Ovary (tissue), 9 donors: ENCODE results near the gene SPRYD4. TPM values are rescaled to one million over a fixed set of nuclear protein-coding genes. Genes with fewer than 3 reads are reported as not detected.

Experiments
- polyA plus RNA-seq, 2 donors: library from polyadenylated mRNA; stranded (reverse); fragments of 200-250 nt in 1 of 2; fragments of 350-450 nt in 1 of 2; fragmentation: Illumina TruSeq in 1 of 2; extraction: RNeasy Lipid Tissue Mini Kit (QIAGEN cat#74804) in 1 of 2; gene quantifications; one replicate each; pipeline ENCODE4 v1.2.3, GENCODE V29; 2013 to 2014
- total RNA-seq, 7 donors: library from RNA; depleted of rRNA in 2 of 7; stranded (reverse); fragments of >200 nt in 2 of 7; fragmentation: NEBNext Ultra II Directional in 3 of 7; extraction: Animal tissue kit (Norgen Biotek cat#: 25700) in 3 of 7; gene quantifications; one replicate each; pipeline versions ENCODE4 v1.1.0 to v1.2.4, GENCODE V29; 2016 to 2023
- donor health status: DM: no; HTN: no; CAD: no; lungs with moderate emphysema.
- donor health status: DM: no; HTN: no; CAD: no.
- donor health status: Bipolar disorder and iron deficiency.
- donor health status: DM: yes; HTN: yes; CAD: no.
- donor health status: DM: no; HTN: no; CAD: no.
- donor health status: DM: yes; HTN: yes; CAD: no.

The SPRYD4 gene
- total and polyA plus RNA-seq, 9 donors: 1.4 to 4.1 (median 2.7) TPM

Other genes starting within 250 kb of the SPRYD4 start
- gene RNF41, start 246.7 kb upstream of the SPRYD4 start, total RNA-seq: 10 to 100 TPM; 34.1 to 55.6 (median 40.6) TPM
- 10 to 100 TPM; 29.4 to 45.1 TPM for gene RNF41, start 246.7 kb upstream of the SPRYD4 start, polyA plus RNA-seq
- 10 to 100 TPM; 19.8 to 43.7 (median 28.9) TPM for gene NABP2, start 244.2 kb upstream of the SPRYD4 start, total RNA-seq
- 10 to 100 TPM; 25.0 to 37.5 TPM for gene NABP2, start 244.2 kb upstream of the SPRYD4 start, polyA plus RNA-seq
- under 1 TPM; 0.25 to 0.85 (median 0.69) TPM for gene SLC39A5, start 238.5 kb upstream of the SPRYD4 start, total RNA-seq
- gene SLC39A5, start 238.5 kb upstream of the SPRYD4 start, polyA plus RNA-seq: under 1 TPM in 1 of 2 donors, not detected in 1; 0.28 TPM
- 10 to 100 TPM in 5 of 7 donors, 1 to 10 TPM in 2; 9.1 to 37.7 (median 28.9) TPM for gene ANKRD52, start 210.2 kb upstream of the SPRYD4 start, total RNA-seq
- 10 to 100 TPM; 10.5 to 26.2 TPM for gene ANKRD52, start 210.2 kb upstream of the SPRYD4 start, polyA plus RNA-seq
- 10 to 100 TPM; 11.3 to 31.1 (median 14.9) TPM for gene COQ10A, start 201.6 kb upstream of the SPRYD4 start, total RNA-seq
- gene COQ10A, start 201.6 kb upstream of the SPRYD4 start, polyA plus RNA-seq: 10 to 100 TPM; 13.8 to 20.5 TPM
- gene CS, start 168.2 kb upstream of the SPRYD4 start, total RNA-seq: 100 to 1,000 TPM in 5 of 7 donors, 10 to 100 TPM in 2; 49.6 to 155 (median 137) TPM
- 100 to 1,000 TPM in 1 of 2 donors, 10 to 100 TPM in 1; 48.9 to 237 TPM for gene CS, start 168.2 kb upstream of the SPRYD4 start, polyA plus RNA-seq
- gene CNPY2, start 152.6 kb upstream of the SPRYD4 start, total RNA-seq: 100 to 1,000 TPM in 2 of 7 donors, 10 to 100 TPM in 5; 58.9 to 112 (median 84.9) TPM
- gene CNPY2, start 152.6 kb upstream of the SPRYD4 start, polyA plus RNA-seq: 100 to 1,000 TPM; 107 to 134 TPM
- 100 to 1,000 TPM in 1 of 7 donors, 10 to 100 TPM in 6; 41.0 to 103 (median 74.5) TPM for gene PAN2, start 134.6 kb upstream of the SPRYD4 start, total RNA-seq
- 10 to 100 TPM; 44.2 to 67.2 TPM for gene PAN2, start 134.6 kb upstream of the SPRYD4 start, polyA plus RNA-seq
- under 1 TPM in 2 of 7 donors, not detected in 5; 0.23 to 0.35 TPM for gene IL23A, start 129.7 kb upstream of the SPRYD4 start, total RNA-seq
- gene IL23A, start 129.7 kb upstream of the SPRYD4 start, polyA plus RNA-seq: under 1 TPM in 1 of 2 donors, not detected in 1; 0.16 TPM
- 100 to 1,000 TPM in 3 of 7 donors, 10 to 100 TPM in 4; 81.5 to 161 (median 90.2) TPM for gene STAT2, start 108.5 kb upstream of the SPRYD4 start, total RNA-seq
- gene STAT2, start 108.5 kb upstream of the SPRYD4 start, polyA plus RNA-seq: 100 to 1,000 TPM in 1 of 2 donors, 10 to 100 TPM in 1; 56.1 to 122 TPM
- gene APOF, start 105.7 kb upstream of the SPRYD4 start, total RNA-seq: not detected
- not detected for gene APOF, start 105.7 kb upstream of the SPRYD4 start, polyA plus RNA-seq
- gene TIMELESS, start 19.2 kb upstream of the SPRYD4 start, total RNA-seq: 1 to 10 TPM; 2.1 to 4.5 (median 3.2) TPM
- 1 to 10 TPM; 2.9 to 6.4 TPM for gene TIMELESS, start 19.2 kb upstream of the SPRYD4 start, polyA plus RNA-seq
- under 1 TPM in 1 of 7 donors, not detected in 6; 0.23 TPM for gene MIP, start 13.9 kb upstream of the SPRYD4 start, total RNA-seq
- gene MIP, start 13.9 kb upstream of the SPRYD4 start, polyA plus RNA-seq: not detected
- 1 to 10 TPM; 1.2 to 4.4 (median 2.6) TPM for gene GLS2, start 19.6 kb downstream of the SPRYD4 start, total RNA-seq
- gene GLS2, start 19.6 kb downstream of the SPRYD4 start, polyA plus RNA-seq: under 1 TPM; 0.87 to 0.92 TPM
- 10 to 100 TPM; 15.0 to 44.4 (median 36.6) TPM for gene RBMS2, start 53.2 kb downstream of the SPRYD4 start, total RNA-seq
- gene RBMS2, start 53.2 kb downstream of the SPRYD4 start, polyA plus RNA-seq: 10 to 100 TPM; 14.4 to 56.9 TPM
- 100 to 1,000 TPM in 2 of 7 donors, 10 to 100 TPM in 5; 49.4 to 105 (median 77.5) TPM for gene BAZ2A, start 161.7 kb downstream of the SPRYD4 start, total RNA-seq
- 10 to 100 TPM; 38.3 to 93.6 TPM for gene BAZ2A, start 161.7 kb downstream of the SPRYD4 start, polyA plus RNA-seq
- gene ATP5F1B, start 177.4 kb downstream of the SPRYD4 start, total RNA-seq: 100 to 1,000 TPM; 201 to 334 (median 273) TPM
- gene ATP5F1B, start 177.4 kb downstream of the SPRYD4 start, polyA plus RNA-seq: 100 to 1,000 TPM; 237 to 809 TPM
- gene PTGES3, start 219.7 kb downstream of the SPRYD4 start, total RNA-seq: 100 to 1,000 TPM; 109 to 328 (median 212) TPM
- 100 to 1,000 TPM; 215 to 299 TPM for gene PTGES3, start 219.7 kb downstream of the SPRYD4 start, polyA plus RNA-seq